ACC112 (cell line): ENCODE measurements around the gene HHIPL1.
"Not testable (repeated sequence)": the region's sequence is repeated elsewhere in the genome, so short reads cannot be mapped to it uniquely, and the experiment has no call there.

Experiments
- H2AFZ ChIP-seq: fragments of 200-600 bp; sonication (generic); one replicate; pipeline ENCODE4 v1.6.0; 2017; ENCODE audit warnings: antibody characterized with exemption, low read length; ENCODE audit not compliant: unreplicated experiment
- H3K27ac ChIP-seq: fragments of 200-600 bp; sonication (generic); 2 replicates; pipeline ENCODE4 v1.5.1; 2014; ENCODE audit warnings: low read depth, mild to moderate bottlenecking, antibody characterized with exemption, low read length, moderate library complexity
- H3K27me3 ChIP-seq: fragments of 200-600 bp; sonication (generic); 2 replicates; pipeline ENCODE4 v1.6.1; 2014; ENCODE audit warnings: mild to moderate bottlenecking, antibody characterized with exemption, low read length, moderate library complexity, mixed read lengths; ENCODE audit not compliant: insufficient read depth
- H3K36me3 ChIP-seq: fragments of 200-600 bp; sonication (generic); 2 replicates; pipeline ENCODE4 v1.6.1; 2016; ENCODE audit warnings: mild to moderate bottlenecking, antibody characterized with exemption, low read length, moderate library complexity, mixed read lengths; ENCODE audit not compliant: insufficient read depth
- H3K4me1 ChIP-seq: fragments of 200-600 bp; sonication (generic); one replicate; pipeline ENCODE4 v1.6.1; 2016; ENCODE audit warnings: low read length, mixed read lengths; ENCODE audit not compliant: insufficient read depth, unreplicated experiment, control insufficient read depth
- H3K4me3 ChIP-seq: fragments of 200-600 bp; sonication (generic); 2 replicates; pipeline ENCODE4 v1.5.1; 2014; ENCODE audit warnings: mild to moderate bottlenecking, low read depth, low read length
- H3K79me2 ChIP-seq: fragments of 200-600 bp; sonication (generic); one replicate; pipeline ENCODE4 v1.6.0; 2016; ENCODE audit warnings: low read length; ENCODE audit not compliant: control insufficient read depth, unreplicated experiment, insufficient read depth

The HHIPL1 gene

GRCh38 chr14:99636487-99636886, 8.4 kb upstream of the HHIPL1 start:
- Histone ChIP-seq H2AFZ (no peak overlapping the region), H3K36me3 (no peaks in the 10 kb centered on the region), H3K27ac (no peak overlapping the region), H3K4me1 (no peaks in the 10 kb centered on the region), H3K79me2 (no peaks in the 10 kb centered on the region), H3K27me3 (no peaks in the 10 kb centered on the region), H3K4me3 (no peak overlapping the region)

GRCh38 chr14:99637624-99638023, 7.3 kb upstream of the HHIPL1 start:
- Histone ChIP-seq H3K27ac (no peak overlapping the region), H3K4me1 (no peaks in the 10 kb centered on the region), H2AFZ (no peak overlapping the region), H3K79me2 (no peaks in the 10 kb centered on the region), H3K36me3 (no peaks in the 10 kb centered on the region), H3K27me3 (no peaks in the 10 kb centered on the region), H3K4me3 (no peak overlapping the region)

- not testable (repeated sequence) for H3K36me3 ChIP-seq, H3K27ac ChIP-seq, H2AFZ ChIP-seq, H3K4me1 ChIP-seq, H3K79me2 ChIP-seq, H3K27me3 ChIP-seq, H3K4me3 ChIP-seq
Measured at GRCh38 chr14:99642771-99643170, 2.2 kb upstream of the HHIPL1 start.

GRCh38 chr14:99643343-99643742, 1.6 kb upstream of the HHIPL1 start:
- H3K27me3 ChIP-seq = no peaks in the 10 kb centered on the region
- no peak overlapping the region for H3K27ac ChIP-seq
- H3K79me2 ChIP-seq = peaks cover 6% of the 10 kb centered on the region
- peaks cover 2% of the 10 kb centered on the region; the same call in 1 of the 2 replicates for H3K36me3 ChIP-seq
- peaks cover 7% of the 10 kb centered on the region for H3K4me1 ChIP-seq
- H3K4me3 ChIP-seq = no peak overlapping the region
- H2AFZ ChIP-seq = no peak overlapping the region

GRCh38 chr14:99644035-99644587, 818 bp upstream of the HHIPL1 start:
- Histone ChIP-seq H3K27me3 (no peaks in the 10 kb centered on the region), H3K4me3 (peak overlapping the region; percentile 93), H3K79me2 (peaks cover 6% of the 10 kb centered on the region), H3K36me3 (peaks cover 3% of the 10 kb centered on the region; the same call in 1 of the 2 replicates), H3K27ac (no peak overlapping the region), H2AFZ (no peak overlapping the region), H3K4me1 (peaks cover 12% of the 10 kb centered on the region)

- H3K36me3 ChIP-seq = peaks cover 3% of the 10 kb centered on the region; the same call in 1 of the 2 replicates
- peak overlapping the region; percentile 93 for H3K4me3 ChIP-seq
- H3K79me2 ChIP-seq = peaks cover 6% of the 10 kb centered on the region
- H3K27ac ChIP-seq = no peak overlapping the region
- H2AFZ ChIP-seq = peak overlapping the region; percentile 99
- no peaks in the 10 kb centered on the region for H3K27me3 ChIP-seq
- peaks cover 16% of the 10 kb centered on the region for H3K4me1 ChIP-seq
Measured at GRCh38 chr14:99645545-99646505, 896 bp downstream of the HHIPL1 start.

GRCh38 chr14:99647411-99647810, 2.5 kb downstream of the HHIPL1 start:
- Histone ChIP-seq H3K27me3 (no peaks in the 10 kb centered on the region), H3K36me3 (peaks cover 3% of the 10 kb centered on the region; the same call in 1 of the 2 replicates), H3K27ac (no peak overlapping the region), H3K4me1 (peaks cover 16% of the 10 kb centered on the region), H3K4me3 (no peak overlapping the region), H3K79me2 (peaks cover 9% of the 10 kb centered on the region), H2AFZ (no peak overlapping the region)

- H3K27me3 ChIP-seq = no peaks in the 10 kb centered on the region
Measured at GRCh38 chr14:99648027-99648784, 3.3 kb downstream of the HHIPL1 start.

GRCh38 chr14:99649219-99649618, 4.3 kb downstream of the HHIPL1 start:
- no peaks in the 10 kb centered on the region for H3K27me3 ChIP-seq
- peaks cover 9% of the 10 kb centered on the region for H3K79me2 ChIP-seq
- peaks cover 3% of the 10 kb centered on the region; the same call in 1 of the 2 replicates for H3K36me3 ChIP-seq
- no peak overlapping the region for H3K4me3 ChIP-seq
- H2AFZ ChIP-seq = no peak overlapping the region
- no peak overlapping the region for H3K27ac ChIP-seq
- H3K4me1 ChIP-seq = peaks cover 16% of the 10 kb centered on the region

More at GRCh38 chr14:99648027-99648784, 3.3 kb downstream of the HHIPL1 start:
- Histone ChIP-seq H3K27ac (no peak overlapping the region), H3K36me3 (peaks cover 3% of the 10 kb centered on the region; the same call in 1 of the 2 replicates), H3K4me3 (no peak overlapping the region), H3K4me1 (peaks cover 16% of the 10 kb centered on the region), H3K79me2 (peaks cover 9% of the 10 kb centered on the region), H2AFZ (no peak overlapping the region)

GRCh38 chr14:99649643-99650042, 4.7 kb downstream of the HHIPL1 start:
- Histone ChIP-seq H3K27ac (no peak overlapping the region), H2AFZ (no peak overlapping the region), H3K4me3 (no peak overlapping the region), H3K4me1 (peaks cover 21% of the 10 kb centered on the region), H3K27me3 (no peaks in the 10 kb centered on the region), H3K36me3 (peaks cover 3% of the 10 kb centered on the region; the same call in 1 of the 2 replicates), H3K79me2 (peaks cover 9% of the 10 kb centered on the region)
